Measurements from ENCODE around the gene PLA2G4D. TPM values are rescaled to one million over a fixed set of nuclear protein-coding genes. Genes with fewer than 3 reads are reported as not detected.

PLA2G4D gene
- total and polyA plus RNA-seq, 2 donors (not counting 3 experiments of a cell fraction or from before 2014, with no cell fraction given): not detected

DNA sequence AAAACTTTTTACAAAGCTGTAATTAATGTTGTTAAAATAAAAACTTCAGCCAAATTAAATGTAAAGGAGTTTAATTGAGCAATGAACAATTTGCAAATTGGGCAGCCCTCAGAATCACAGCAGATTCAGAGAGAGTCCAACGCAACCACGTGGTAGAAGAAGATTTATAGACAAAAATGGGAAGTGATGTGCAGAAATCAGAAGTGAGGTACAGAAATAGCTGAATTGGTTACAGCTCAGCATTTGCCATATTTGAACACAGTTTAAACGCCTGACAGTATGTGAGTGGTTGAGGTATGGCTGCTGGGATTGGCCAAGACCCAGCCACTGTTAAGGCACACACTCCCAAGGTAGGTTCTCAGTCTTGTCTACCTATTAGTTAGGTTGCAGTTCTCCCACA lies 14.4 kb upstream of the PLA2G4D start:
- Histone ChIP-seq H3K36me3 (ENCODE audit: control insufficient read depth in 2 of 2, extremely low read depth in 1 of 2, insufficient read depth in 2 of 2, low read length in 2 of 2) (no peaks in the 10 kb centered on the region), H3K9ac (replicated peaks; ENCODE audit: extremely low read depth, insufficient read depth, low read length) (no peak overlapping the region), H3K4me3 (replicated peaks in 1 of 3; ENCODE audit: insufficient read depth in 1 of 3, low read depth in 1 of 3, low read length in 3 of 3) (no peak overlapping the region), H2AFZ (ENCODE audit: low read depth, low read length) (no peak overlapping the region), H3K27ac (ENCODE audit: insufficient read depth, low read depth, low read length) (no peak overlapping the region), H3K9me1 (replicated peaks; ENCODE audit: control insufficient read depth, extremely low read depth, insufficient read depth, low read length) (no peaks in the 10 kb centered on the region), H4K20me1 (replicated peaks; ENCODE audit: control insufficient read depth, extremely low read depth, insufficient read depth, low read length) (no peaks in the 10 kb centered on the region), H3K27me3 (ENCODE audit: control insufficient read depth in 2 of 2, insufficient read depth in 2 of 2, low read length in 2 of 2) (peaks cover 8 to 13% of the 10 kb centered on the region in 2 experiments), H3K9me3 (replicated peaks; ENCODE audit: control insufficient read depth, insufficient read depth, low read length) (no peaks in the 10 kb centered on the region), H3K4me1 (ENCODE audit: control insufficient read depth, extremely low read depth, insufficient read depth, low read length) (no peaks in the 10 kb centered on the region), H3K4me2 (ENCODE audit: insufficient read depth, low read length) (no peak overlapping the region), H3K79me2 (ENCODE audit: control insufficient read depth, insufficient read depth, low read length) (no peaks in the 10 kb centered on the region)
- DNase-seq (ENCODE audit: low read depth, low spot score) (no peak), FAIRE-seq (no peak)
- intact Hi-C loops (cut with micrococcal nuclease) (no loop called here), dilution Hi-C loops (cut with MboI; ENCODE audit: extremely low pct_ligation_motif_present, low sequenced_read_pairs) (no loop called here)
- TF ChIP-seq POLR2AphosphoS5 (IDR thresholded peaks at IDR 0.05; ENCODE audit: insufficient read depth, low read depth, low read length) (no peak), POLR2A (IDR thresholded peaks at IDR 0.05; ENCODE audit: low read depth, low read length) (no peak), EZH2 (IDR thresholded peaks at IDR 0.05; ENCODE audit: borderline replicate concordance, low read depth, low read length, severe bottlenecking) (no peak), FOS (IDR thresholded peaks at IDR 0.05; ENCODE audit: borderline replicate concordance, insufficient read depth, low read length) (no peak), MYC (IDR thresholded peaks at IDR 0.05; ENCODE audit: low read depth, low read length) (no peak), JUN (IDR thresholded peaks at IDR 0.05; ENCODE audit: borderline replicate concordance, insufficient read depth, insufficient read length, low read depth) (no peak), MAX (IDR thresholded peaks at IDR 0.05; ENCODE audit: insufficient read depth, insufficient read length) (no peak), GATA2 (IDR thresholded peaks at IDR 0.05; ENCODE audit: insufficient read depth, insufficient read length, low read depth, low read length) (no peak), CTCF (IDR thresholded peaks at IDR 0.05; ENCODE audit: extremely low read depth in 1 of 2, insufficient read depth in 1 of 2, low read depth in 1 of 2, low read length in 2 of 2) (no peak)
- POLR2A ChIA-PET: no interaction called here
- CTCF ChIA-PET: interaction anchor here (1.1 to 2.7 kb wide), 3 partner anchors 10 to 30 kb away, joined by 3 to 8 read pairs (median 6); no protein-coding TSS in a partner anchor
- no TSS peak for BruUV-seq (replicated peaks)
